GM12864 (cell line): ENCODE data around the gene SSPN.

Source experiments
- DNase-seq: peaks from one replicate; pipeline ENCODE4 v3.0.0-alpha.2; 2011; ENCODE audit warnings: low read depth
- H3K4me3 ChIP-seq: 2 replicates; pipeline ENCODE4 v1.5.1; 2011; ENCODE audit warnings: mild to moderate bottlenecking, low read depth, low read length, control low read depth
- TF ChIP-seq, protein P1 (sequence below): IDR thresholded peaks from 2 replicates; pipeline ENCODE4 v1.5.1; 2011; ENCODE audit warnings: low read depth, mild to moderate bottlenecking, moderate library complexity, low read length, control low read depth, inconsistent platforms; ENCODE audit errors: missing control alignments

Gene SSPN

DNA sequence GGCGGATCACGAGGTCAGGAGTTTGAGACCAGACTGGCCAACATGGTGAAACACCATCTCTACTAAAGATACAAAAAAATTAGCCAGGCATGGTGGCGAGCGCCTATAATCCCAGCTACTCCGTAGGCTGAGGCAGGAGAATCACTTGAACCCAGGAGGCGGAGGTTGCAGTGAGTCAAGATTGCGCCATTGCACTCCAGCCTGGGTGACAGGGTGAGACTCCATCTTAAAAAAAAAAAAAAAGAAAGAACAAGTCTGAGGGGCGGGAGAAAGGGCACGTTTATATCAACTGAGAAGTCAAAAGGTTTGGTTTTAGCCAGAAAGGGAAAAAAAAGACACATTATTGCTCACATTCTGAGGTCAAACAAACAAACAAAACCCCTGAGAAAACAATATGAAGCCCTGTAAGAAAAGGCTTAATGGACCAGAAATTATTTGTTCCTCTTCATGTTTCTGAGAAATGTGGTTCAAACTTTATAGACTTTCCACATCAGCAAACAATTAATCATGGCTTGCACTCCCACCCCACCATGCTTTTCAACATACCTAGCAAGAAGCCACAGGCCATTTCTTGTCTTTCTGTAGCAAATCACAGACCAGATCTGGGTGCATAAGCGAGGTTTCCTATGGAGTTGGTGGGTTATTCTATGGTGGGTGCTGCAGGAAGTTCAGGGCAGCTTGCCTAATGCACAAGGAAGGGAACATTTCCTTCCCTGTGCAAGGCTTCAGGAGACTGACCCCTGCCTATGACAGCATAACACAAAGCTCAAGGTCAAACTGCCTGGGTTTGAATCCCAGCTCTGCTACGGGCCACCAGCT is 80.1 kb downstream of the SSPN start:
- no peak overlapping the region for H3K4me3 ChIP-seq
- no peak for DNase-seq
- TF ChIP-seq, protein P1, sequence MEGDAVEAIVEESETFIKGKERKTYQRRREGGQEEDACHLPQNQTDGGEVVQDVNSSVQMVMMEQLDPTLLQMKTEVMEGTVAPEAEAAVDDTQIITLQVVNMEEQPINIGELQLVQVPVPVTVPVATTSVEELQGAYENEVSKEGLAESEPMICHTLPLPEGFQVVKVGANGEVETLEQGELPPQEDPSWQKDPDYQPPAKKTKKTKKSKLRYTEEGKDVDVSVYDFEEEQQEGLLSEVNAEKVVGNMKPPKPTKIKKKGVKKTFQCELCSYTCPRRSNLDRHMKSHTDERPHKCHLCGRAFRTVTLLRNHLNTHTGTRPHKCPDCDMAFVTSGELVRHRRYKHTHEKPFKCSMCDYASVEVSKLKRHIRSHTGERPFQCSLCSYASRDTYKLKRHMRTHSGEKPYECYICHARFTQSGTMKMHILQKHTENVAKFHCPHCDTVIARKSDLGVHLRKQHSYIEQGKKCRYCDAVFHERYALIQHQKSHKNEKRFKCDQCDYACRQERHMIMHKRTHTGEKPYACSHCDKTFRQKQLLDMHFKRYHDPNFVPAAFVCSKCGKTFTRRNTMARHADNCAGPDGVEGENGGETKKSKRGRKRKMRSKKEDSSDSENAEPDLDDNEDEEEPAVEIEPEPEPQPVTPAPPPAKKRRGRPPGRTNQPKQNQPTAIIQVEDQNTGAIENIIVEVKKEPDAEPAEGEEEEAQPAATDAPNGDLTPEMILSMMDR: no peak

DNA sequence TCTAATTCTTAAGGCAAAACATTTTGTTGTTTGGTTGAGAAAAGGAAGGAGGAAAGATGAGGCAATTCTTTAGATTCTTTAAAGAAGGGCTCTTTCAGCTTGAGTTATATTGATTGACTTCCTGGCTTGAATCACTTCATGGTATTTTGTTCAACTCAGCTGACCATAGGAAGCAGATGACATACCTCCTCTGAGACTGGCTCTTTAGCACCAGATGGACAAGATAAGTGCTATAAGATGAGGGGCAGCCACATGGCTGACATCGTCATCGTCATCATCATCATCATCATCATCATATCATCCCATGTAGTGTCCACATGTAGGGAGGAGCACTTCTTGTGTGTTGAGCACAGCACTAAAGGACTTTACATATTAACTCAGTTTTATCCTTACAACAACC is 81.3 kb downstream of the SSPN start:
- DNase-seq: no peak

DNA sequence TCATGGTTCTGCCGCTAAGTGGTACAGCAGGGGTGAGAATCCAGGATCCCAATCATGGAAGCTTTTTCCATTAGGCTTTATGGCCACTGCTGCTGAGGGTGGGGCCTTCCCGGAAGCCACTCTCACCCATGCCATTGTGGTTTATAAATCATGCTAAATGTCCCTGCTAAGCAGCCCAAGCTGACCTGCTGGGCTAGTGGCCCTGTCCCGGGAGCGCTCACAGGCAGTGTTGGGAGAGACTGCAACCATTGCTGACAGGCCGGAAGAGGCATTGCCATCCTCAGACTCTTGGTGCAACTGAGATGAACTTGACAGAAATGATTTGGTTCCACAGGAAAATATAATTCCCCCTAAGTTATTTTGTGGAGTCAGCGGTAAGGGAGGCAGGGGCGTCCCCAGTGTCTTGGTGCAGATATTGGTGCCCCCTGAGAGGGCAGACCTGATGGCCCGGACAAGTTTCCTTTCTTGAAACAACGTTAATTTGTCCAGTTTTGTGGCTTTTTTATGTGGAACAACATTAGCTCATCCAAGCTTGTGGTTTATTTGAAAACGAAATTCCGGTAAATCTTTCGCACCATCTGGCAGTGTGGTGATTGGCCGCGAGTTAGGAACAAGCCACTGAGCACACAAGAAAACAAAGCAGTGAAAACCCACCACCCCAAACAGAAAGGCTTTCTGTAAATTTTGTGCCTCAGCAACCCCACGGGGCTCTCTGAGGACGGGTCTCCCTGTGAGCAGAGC is 82.3 kb downstream of the SSPN start:
- no peak for DNase-seq
- TF ChIP-seq, protein P1: no peak
- H3K4me3 ChIP-seq: no peak overlapping the region

More for the DNA sequence above, 81.3 kb downstream of the SSPN start:
- H3K4me3 ChIP-seq: no peak overlapping the region
- TF ChIP-seq, protein P1: no peak

DNA sequence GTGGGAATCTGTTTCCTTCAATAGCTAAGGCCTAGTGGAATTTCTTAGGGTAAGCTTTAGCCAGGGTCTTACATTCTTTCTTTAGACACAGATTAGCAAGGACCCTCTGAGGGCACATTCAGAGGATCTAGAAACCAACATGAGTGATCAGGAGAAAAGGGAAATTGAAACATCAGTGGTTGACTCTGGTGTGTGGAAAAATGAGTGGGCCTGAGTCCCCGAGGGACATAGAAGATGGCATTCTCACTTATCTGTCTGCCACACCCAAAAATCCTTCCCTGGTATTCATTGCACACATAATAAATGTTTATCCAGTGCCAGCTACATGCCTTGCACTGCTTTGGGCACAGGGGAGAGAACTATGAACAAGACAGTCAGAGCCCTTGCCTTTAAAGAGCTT is 82.9 kb downstream of the SSPN start:
- H3K4me3 ChIP-seq: no peak overlapping the region
- DNase-seq: no peak
- TF ChIP-seq, protein P1: no peak

DNA sequence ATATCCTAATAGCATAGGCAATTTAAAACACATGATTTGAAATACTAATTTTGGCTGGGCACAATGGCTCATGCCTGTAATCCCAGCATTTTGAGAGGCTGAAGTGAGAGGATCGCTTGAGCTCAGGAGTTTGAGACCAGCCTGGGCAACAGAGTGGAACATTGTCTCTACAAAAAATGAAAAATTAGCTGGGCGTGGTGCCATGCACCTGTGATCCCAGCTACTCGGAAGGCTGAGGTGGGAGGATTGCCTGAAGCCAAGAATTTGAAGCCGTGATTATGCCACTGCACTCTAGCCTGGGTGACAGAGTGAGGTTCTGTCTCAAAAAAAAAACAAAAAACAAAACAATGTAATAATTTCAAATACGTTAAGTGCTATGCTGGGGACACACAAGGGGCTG is 83.3 kb downstream of the SSPN start:
- TF ChIP-seq, protein P1: no peak
- no peak for DNase-seq
- H3K4me3 ChIP-seq: no peak overlapping the region

DNA sequence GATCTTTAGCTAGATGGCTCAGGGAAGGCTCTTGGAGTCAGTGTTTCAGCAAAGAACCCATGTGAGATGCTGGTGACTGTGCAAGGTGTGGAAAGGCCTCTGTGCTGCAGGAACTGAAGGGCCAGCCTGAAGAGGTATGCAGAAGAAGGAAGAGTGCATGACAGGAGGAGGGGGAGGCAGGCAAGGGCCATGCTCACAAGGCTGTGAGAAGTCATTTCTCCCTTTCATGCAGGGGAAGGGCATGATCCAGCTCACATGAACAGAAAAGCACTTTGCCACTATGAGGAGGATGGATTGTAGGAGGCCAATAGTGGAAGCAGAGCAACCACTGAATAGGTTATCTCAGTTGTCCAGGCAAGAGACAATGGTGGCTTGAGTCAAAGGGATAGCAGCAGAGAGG is 83.7 kb downstream of the SSPN start:
- TF ChIP-seq, protein P1: no peak
- H3K4me3 ChIP-seq: no peak overlapping the region
- DNase-seq: no peak
